ENCODE measurements around the gene RAMACL. TPM values are rescaled to one million over a fixed set of nuclear protein-coding genes. Genes with fewer than 3 reads are reported as not detected.
A peak's percentile ranks its signal among the peaks of the same experiment; 100 is the strongest.

RAMACL gene
- total RNA-seq, 1 donor from 2014 or later = 1.2 TPM

- Histone ChIP-seq H4K20me1 (ENCODE audit: insufficient read depth, low read length) (no peaks in the 10 kb centered on the region), H3K9me3 (ENCODE audit: insufficient read depth, low read depth, low read length) (no peaks in the 10 kb centered on the region), H3K4me2 (ENCODE audit: low read length) (peak within 1 kb of the TSS; percentile 96), H3K4me3 (ENCODE audit: insufficient read depth, low read depth, low read length) (peak within 1 kb of the TSS; percentile 88), H3K27me3 (ENCODE audit: insufficient read depth, low read length) (no peaks in the 10 kb centered on the region), H3K9ac (ENCODE audit: low read length) (peak within 1 kb of the TSS; percentile 93), H2AFZ (ENCODE audit: low read depth, low read length) (peak within 1 kb of the TSS; percentile 68), H3K4me1 (ENCODE audit: insufficient read depth, low read length) (peaks cover 42% of the 10 kb centered on the region), H3K36me3 (ENCODE audit: insufficient read depth, low read length) (no peaks in the 10 kb centered on the region), H3K79me2 (ENCODE audit: insufficient read depth, low read length) (peaks cover 40% of the 10 kb centered on the region), H3K27ac (ENCODE audit: low read depth, low read length) (peak within 1 kb of the TSS; percentile 88)
- DNase-seq (ENCODE audit: low read depth) (peak; percentile 99), FAIRE-seq (peak; percentile 52)
- H3K4me1 Mint-ChIP-seq (ENCODE audit: low read depth, unreplicated experiment) = peaks cover 35% of the 10 kb centered on the region
- peak within 1 kb of the TSS; percentile 96 for H3K27ac Mint-ChIP-seq (ENCODE audit: unreplicated experiment)
- TF ChIP-seq, protein P1, sequence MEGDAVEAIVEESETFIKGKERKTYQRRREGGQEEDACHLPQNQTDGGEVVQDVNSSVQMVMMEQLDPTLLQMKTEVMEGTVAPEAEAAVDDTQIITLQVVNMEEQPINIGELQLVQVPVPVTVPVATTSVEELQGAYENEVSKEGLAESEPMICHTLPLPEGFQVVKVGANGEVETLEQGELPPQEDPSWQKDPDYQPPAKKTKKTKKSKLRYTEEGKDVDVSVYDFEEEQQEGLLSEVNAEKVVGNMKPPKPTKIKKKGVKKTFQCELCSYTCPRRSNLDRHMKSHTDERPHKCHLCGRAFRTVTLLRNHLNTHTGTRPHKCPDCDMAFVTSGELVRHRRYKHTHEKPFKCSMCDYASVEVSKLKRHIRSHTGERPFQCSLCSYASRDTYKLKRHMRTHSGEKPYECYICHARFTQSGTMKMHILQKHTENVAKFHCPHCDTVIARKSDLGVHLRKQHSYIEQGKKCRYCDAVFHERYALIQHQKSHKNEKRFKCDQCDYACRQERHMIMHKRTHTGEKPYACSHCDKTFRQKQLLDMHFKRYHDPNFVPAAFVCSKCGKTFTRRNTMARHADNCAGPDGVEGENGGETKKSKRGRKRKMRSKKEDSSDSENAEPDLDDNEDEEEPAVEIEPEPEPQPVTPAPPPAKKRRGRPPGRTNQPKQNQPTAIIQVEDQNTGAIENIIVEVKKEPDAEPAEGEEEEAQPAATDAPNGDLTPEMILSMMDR (IDR thresholded peaks at IDR 0.05; ENCODE audit: insufficient read depth, low read depth, low read length) = no peak
- TF ChIP-seq EZH2 (IDR thresholded peaks at IDR 0.05; ENCODE audit: insufficient read depth, low read length) = no peak
- H3K9me3 Mint-ChIP-seq (ENCODE audit: unreplicated experiment) = no peaks in the 10 kb centered on the region
- H3K4me3 Mint-ChIP-seq (ENCODE audit: unreplicated experiment) = peak within 1 kb of the TSS; percentile 91
- H3K36me3 Mint-ChIP-seq (ENCODE audit: low read depth, unreplicated experiment) = no peaks in the 10 kb centered on the region
- H3K27me3 Mint-ChIP-seq (ENCODE audit: low read depth, unreplicated experiment) = no peaks in the 10 kb centered on the region
Measured at GRCh38 chr6:166627033-166627874, 40.8 kb upstream of the RAMACL start, which contains the start of gene RPS6KA2. Gene RPS6KA2, minus strand, starts transcription at chr6:166627251. Its CDS starts 232 bp downstream, at chr6:166627019.

- H3K27me3 ChIP-seq (ENCODE audit: insufficient read depth, low read length) = no peaks in the 10 kb centered on the region
- H3K9me3 ChIP-seq (ENCODE audit: insufficient read depth, low read depth, low read length) = no peaks in the 10 kb centered on the region
- FAIRE-seq (no peak), DNase-seq (ENCODE audit: low read depth) (no peak)
- H3K9me3 Mint-ChIP-seq (ENCODE audit: unreplicated experiment) = no peaks in the 10 kb centered on the region
- peak overlapping the region; percentile 96 for H3K27ac Mint-ChIP-seq (ENCODE audit: unreplicated experiment)
- peaks cover 50% of the 10 kb centered on the region for H3K4me1 ChIP-seq (ENCODE audit: insufficient read depth, low read length)
- peak overlapping the region; percentile 34 for H2AFZ ChIP-seq (ENCODE audit: low read depth, low read length)
- peak overlapping the region; percentile 96 for H3K4me2 ChIP-seq (ENCODE audit: low read length)
- H3K4me3 Mint-ChIP-seq (ENCODE audit: unreplicated experiment) = peak overlapping the region; percentile 91
- H3K27ac ChIP-seq (ENCODE audit: low read depth, low read length) = peak overlapping the region; percentile 66
- H3K79me2 ChIP-seq (ENCODE audit: insufficient read depth, low read length) = peaks cover 48% of the 10 kb centered on the region
- TF ChIP-seq EZH2 (IDR thresholded peaks at IDR 0.05; ENCODE audit: insufficient read depth, low read length) = no peak
- TF ChIP-seq, protein P1 (IDR thresholded peaks at IDR 0.05; ENCODE audit: insufficient read depth, low read depth, low read length) = no peak
- peaks cover 43% of the 10 kb centered on the region for H3K4me1 Mint-ChIP-seq (ENCODE audit: low read depth, unreplicated experiment)
- H3K4me3 ChIP-seq (ENCODE audit: insufficient read depth, low read depth, low read length) = peak overlapping the region; percentile 88
- H3K9ac ChIP-seq (ENCODE audit: low read length) = peak overlapping the region; percentile 93
- no peaks in the 10 kb centered on the region for H3K27me3 Mint-ChIP-seq (ENCODE audit: low read depth, unreplicated experiment)
- H4K20me1 ChIP-seq (ENCODE audit: insufficient read depth, low read length) = no peaks in the 10 kb centered on the region
- no peaks in the 10 kb centered on the region for H3K36me3 ChIP-seq (ENCODE audit: insufficient read depth, low read length)
- H3K36me3 Mint-ChIP-seq (ENCODE audit: low read depth, unreplicated experiment) = no peaks in the 10 kb centered on the region
Measured at GRCh38 chr6:166626177-166627032, 39.9 kb upstream of the RAMACL start.

Measured in astrocyte (in vitro differentiated cells and primary cell).